ENCODE results near the gene TBC1D32.

DNA sequence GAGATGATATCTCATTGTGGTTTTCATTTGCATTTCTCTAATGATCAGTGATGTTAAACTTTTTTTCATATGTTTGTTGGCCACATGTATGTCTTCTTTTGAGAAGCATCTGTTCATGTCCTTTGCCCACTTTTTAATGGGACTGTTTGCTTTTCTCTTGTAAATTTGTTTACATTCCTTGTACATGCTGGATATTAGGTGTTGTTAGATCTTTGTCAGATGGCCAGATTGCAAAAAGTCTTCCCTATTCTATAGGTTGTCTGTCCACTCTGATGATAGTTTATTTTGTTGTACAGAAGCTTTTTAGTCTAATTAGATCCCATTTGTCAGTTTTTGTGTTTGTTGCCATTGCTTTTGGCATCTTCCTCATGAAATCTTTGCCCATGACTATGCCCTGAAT is 172.4 kb downstream of the TBC1D32 start:
- TF ChIP-seq, protein P1, sequence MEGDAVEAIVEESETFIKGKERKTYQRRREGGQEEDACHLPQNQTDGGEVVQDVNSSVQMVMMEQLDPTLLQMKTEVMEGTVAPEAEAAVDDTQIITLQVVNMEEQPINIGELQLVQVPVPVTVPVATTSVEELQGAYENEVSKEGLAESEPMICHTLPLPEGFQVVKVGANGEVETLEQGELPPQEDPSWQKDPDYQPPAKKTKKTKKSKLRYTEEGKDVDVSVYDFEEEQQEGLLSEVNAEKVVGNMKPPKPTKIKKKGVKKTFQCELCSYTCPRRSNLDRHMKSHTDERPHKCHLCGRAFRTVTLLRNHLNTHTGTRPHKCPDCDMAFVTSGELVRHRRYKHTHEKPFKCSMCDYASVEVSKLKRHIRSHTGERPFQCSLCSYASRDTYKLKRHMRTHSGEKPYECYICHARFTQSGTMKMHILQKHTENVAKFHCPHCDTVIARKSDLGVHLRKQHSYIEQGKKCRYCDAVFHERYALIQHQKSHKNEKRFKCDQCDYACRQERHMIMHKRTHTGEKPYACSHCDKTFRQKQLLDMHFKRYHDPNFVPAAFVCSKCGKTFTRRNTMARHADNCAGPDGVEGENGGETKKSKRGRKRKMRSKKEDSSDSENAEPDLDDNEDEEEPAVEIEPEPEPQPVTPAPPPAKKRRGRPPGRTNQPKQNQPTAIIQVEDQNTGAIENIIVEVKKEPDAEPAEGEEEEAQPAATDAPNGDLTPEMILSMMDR (conservative IDR thresholded peaks at IDR 0.05 in 1 of 2, IDR thresholded peaks at IDR 0.05 in 1 of 2; ENCODE audit: low read depth in 1 of 2, low read length in 2 of 2) = no peak
- no peak for TF ChIP-seq EZH2 (IDR thresholded peaks at IDR 0.05; ENCODE audit: low read length, missing control alignments)
